Suprapubic skin (tissue), 4 donors: ENCODE measurements around the gene DIPK1B.

Source experiments
- CTCF ChIP-seq, 2 donors: fragments of 200-600 bp in 1 of 2; fragments of 450-650 bp in 1 of 2; sonication (generic) in 1 of 2; IDR thresholded peaks; one replicate each; pipeline ENCODE4 v1.5.1; 2016 to 2019; ENCODE audit warnings: antibody characterized with exemption in 2 of 2, mild to moderate bottlenecking in 1 of 2, moderate library complexity in 1 of 2
- EP300 ChIP-seq: sonication (generic); formaldehyde crosslinking; IDR thresholded peaks from one replicate; pipeline ENCODE4 v1.6.1; 2017; ENCODE audit warnings: antibody characterized with exemption
- POLR2A ChIP-seq, 2 donors: fragments of 450-650 bp; IDR thresholded peaks; one replicate each; pipeline ENCODE4 v1.6.1; 2017; ENCODE audit warnings: antibody characterized with exemption in 2 of 2, mild to moderate bottlenecking in 2 of 2, moderate library complexity in 2 of 2
- POLR2AphosphoS5 ChIP-seq, 3 donors: sonication (generic); formaldehyde crosslinking; IDR thresholded peaks; one replicate each; pipeline ENCODE4 v1.6.1; 2017; ENCODE audit warnings: antibody characterized with exemption in 3 of 3

- TF ChIP-seq POLR2AphosphoS5 (IDR thresholded peaks at IDR 0.05) (no peak), CTCF (IDR thresholded peaks at IDR 0.05) (no peak), POLR2A (IDR thresholded peaks at IDR 0.05) (no peak), EP300 (no peak)
Measured at GRCh38 chr9:136676297-136676794, 36.0 kb upstream of the DIPK1B start.
